ENCODE results near the gene ACOT2. TPM values are rescaled to one million over a fixed set of nuclear protein-coding genes. Genes with fewer than 3 reads are reported as not detected.
"Not testable (repeated sequence)": the region's sequence is repeated elsewhere in the genome, so short reads cannot be mapped to it uniquely, and the experiment has no call there.

ACOT2 gene, protein sequence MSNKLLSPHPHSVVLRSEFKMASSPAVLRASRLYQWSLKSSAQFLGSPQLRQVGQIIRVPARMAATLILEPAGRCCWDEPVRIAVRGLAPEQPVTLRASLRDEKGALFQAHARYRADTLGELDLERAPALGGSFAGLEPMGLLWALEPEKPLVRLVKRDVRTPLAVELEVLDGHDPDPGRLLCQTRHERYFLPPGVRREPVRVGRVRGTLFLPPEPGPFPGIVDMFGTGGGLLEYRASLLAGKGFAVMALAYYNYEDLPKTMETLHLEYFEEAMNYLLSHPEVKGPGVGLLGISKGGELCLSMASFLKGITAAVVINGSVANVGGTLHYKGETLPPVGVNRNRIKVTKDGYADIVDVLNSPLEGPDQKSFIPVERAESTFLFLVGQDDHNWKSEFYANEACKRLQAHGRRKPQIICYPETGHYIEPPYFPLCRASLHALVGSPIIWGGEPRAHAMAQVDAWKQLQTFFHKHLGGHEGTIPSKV
- 10 to 100 TPM; 23.6 to 61.9 TPM for total RNA-seq
- 10 to 100 TPM; 22.4 to 39.6 TPM for polyA plus RNA-seq
- long read RNA-seq, donor 1, transcript ACOT2-201 (3 exons, 1,774 nt), result major isoform, 14 of 26 reads
- long read RNA-seq, donor 1, partial matches to known transcripts, result 12 of 26 reads
- long read RNA-seq, donor 1, other reads (novel, unspliced or antisense), result 0 of 26 reads
- long read RNA-seq, donor 2, partial matches to known transcripts, result 0 of 3 reads
- long read RNA-seq, donor 2, other reads (novel, unspliced or antisense), result 0 of 3 reads
- long read RNA-seq, donor 3, transcript ACOT2-201 (3 exons, 1,774 nt), result major isoform, 9 of 14 reads
- long read RNA-seq, donor 3, partial matches to known transcripts, result 5 of 14 reads
- long read RNA-seq, donor 3, other reads (novel, unspliced or antisense), result 0 of 14 reads
- long read RNA-seq, donor 4, partial matches to known transcripts, result 7 of 11 reads
- long read RNA-seq, donor 4, other reads (novel, unspliced or antisense), result 0 of 11 reads
- long read RNA-seq, donor 5, transcript ACOT2-201 (3 exons, 1,774 nt), result major isoform, 14 of 19 reads
- long read RNA-seq, donor 5, partial matches to known transcripts, result 5 of 19 reads
- long read RNA-seq, donor 5, other reads (novel, unspliced or antisense), result 0 of 19 reads

DNA sequence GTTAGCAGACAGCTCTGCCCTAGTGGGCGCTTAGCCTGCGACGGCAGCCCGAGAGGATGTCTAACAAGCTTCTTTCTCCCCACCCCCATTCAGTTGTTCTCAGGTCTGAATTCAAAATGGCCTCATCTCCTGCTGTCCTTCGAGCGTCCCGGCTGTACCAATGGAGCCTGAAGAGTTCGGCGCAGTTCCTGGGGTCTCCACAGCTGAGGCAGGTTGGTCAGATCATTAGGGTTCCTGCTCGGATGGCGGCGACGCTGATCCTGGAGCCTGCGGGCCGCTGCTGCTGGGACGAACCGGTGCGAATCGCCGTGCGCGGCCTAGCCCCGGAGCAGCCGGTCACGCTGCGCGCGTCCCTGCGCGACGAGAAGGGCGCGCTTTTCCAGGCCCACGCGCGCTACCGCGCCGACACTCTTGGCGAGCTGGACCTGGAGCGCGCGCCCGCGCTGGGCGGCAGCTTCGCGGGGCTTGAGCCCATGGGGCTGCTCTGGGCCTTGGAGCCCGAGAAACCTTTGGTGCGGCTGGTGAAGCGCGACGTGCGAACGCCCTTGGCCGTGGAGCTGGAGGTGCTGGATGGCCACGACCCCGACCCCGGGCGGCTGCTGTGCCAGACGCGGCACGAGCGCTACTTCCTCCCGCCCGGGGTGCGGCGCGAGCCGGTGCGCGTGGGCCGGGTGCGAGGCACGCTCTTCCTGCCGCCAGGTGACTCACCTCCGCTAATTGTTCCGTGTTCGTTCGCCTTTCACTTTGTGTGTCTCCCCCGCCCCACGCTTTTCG is at the start of gene ACOT2:
ACOT2 (plus strand) TSS at position 29 of the 774 bp plus-strand sequence; CDS start at position 57, 28 bp downstream.
- H3K9me3 ChIP-seq (ENCODE audit: control insufficient read depth in 4 of 4, insufficient read depth in 3 of 4, low read length in 3 of 4); H3K36me3 ChIP-seq (ENCODE audit: control insufficient read depth in 4 of 4, insufficient read depth in 4 of 4, low read length in 4 of 4); H3K27me3 ChIP-seq (ENCODE audit: control insufficient read depth in 3 of 3, insufficient read depth in 3 of 3, low read length in 2 of 3): not testable (repeated sequence)
- WGBS, 2 donors, result 0 to 1% methylated on average over 37 to 81 of the region's 83 CpGs
- H3K4me3 ChIP-seq, result peak within 1 kb of the TSS; percentile 69
- peak within 1 kb of the TSS; percentile 96 to 100 for H3K27ac ChIP-seq (ENCODE audit: low read depth in 1 of 2, low read length in 1 of 2)
- H3K9ac ChIP-seq (ENCODE audit: insufficient read depth in 1 of 2, low read length in 2 of 2), result peak within 1 kb of the TSS; percentile 84 to 88
- H3K4me1 ChIP-seq (ENCODE audit: control insufficient read depth in 5 of 5, insufficient read depth in 5 of 5, low read length in 5 of 5), result peaks cover 6 to 16% (median 14%) of the 10 kb centered on the region in 5 donors
- ATAC-seq (ENCODE audit: insufficient read depth, low FRiP score) (peak; percentile 78), DNase-seq (peak; percentile 86 to 94 (median 92))

DNA sequence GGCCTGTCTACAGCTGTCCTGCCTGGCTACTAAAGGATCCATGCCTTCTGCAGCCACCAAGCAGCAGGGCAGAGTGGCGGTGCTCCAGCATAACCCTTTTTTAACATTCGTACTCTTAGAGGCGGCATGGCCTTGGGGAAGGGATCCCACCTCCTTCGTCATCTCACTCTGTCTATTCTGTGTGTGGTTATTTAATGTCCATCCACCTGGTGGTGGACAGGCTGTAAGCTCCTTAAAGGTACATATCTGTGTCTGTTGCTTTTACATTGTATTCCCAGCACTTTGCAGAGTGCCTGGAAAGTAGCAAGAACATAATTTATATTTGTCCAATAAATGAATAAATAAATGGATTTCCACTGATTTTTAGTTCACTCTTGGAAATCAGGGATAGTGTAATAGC is 47.8 kb upstream of the ACOT2 start:
- no peaks in the 10 kb centered on the region for H3K27me3 ChIP-seq (ENCODE audit: control insufficient read depth in 3 of 3, insufficient read depth in 3 of 3, low read length in 2 of 3)
- no peak overlapping the region for H3K4me3 ChIP-seq
- no peak for ATAC-seq (ENCODE audit: insufficient read depth, low FRiP score)
- H3K27ac ChIP-seq (ENCODE audit: low read depth in 1 of 2, low read length in 1 of 2), result no peak overlapping the region
- WGBS, 2 donors, result 96 to 98% methylated on average over 4 of the region's 4 CpGs
- peaks cover 0 to 5% (median 0%) of the 10 kb centered on the region in 5 donors for H3K4me1 ChIP-seq (ENCODE audit: control insufficient read depth in 5 of 5, insufficient read depth in 5 of 5, low read length in 5 of 5)
- H3K9me3 ChIP-seq (ENCODE audit: control insufficient read depth in 4 of 4, insufficient read depth in 3 of 4, low read length in 3 of 4), result no peaks in the 10 kb centered on the region
- no peak overlapping the region for H3K9ac ChIP-seq (ENCODE audit: insufficient read depth in 1 of 2, low read length in 2 of 2)
- no peak for DNase-seq
- H3K36me3 ChIP-seq (ENCODE audit: control insufficient read depth in 4 of 4, insufficient read depth in 4 of 4, low read length in 4 of 4), result no peaks in the 10 kb centered on the region
- TF ChIP-seq, protein P1, sequence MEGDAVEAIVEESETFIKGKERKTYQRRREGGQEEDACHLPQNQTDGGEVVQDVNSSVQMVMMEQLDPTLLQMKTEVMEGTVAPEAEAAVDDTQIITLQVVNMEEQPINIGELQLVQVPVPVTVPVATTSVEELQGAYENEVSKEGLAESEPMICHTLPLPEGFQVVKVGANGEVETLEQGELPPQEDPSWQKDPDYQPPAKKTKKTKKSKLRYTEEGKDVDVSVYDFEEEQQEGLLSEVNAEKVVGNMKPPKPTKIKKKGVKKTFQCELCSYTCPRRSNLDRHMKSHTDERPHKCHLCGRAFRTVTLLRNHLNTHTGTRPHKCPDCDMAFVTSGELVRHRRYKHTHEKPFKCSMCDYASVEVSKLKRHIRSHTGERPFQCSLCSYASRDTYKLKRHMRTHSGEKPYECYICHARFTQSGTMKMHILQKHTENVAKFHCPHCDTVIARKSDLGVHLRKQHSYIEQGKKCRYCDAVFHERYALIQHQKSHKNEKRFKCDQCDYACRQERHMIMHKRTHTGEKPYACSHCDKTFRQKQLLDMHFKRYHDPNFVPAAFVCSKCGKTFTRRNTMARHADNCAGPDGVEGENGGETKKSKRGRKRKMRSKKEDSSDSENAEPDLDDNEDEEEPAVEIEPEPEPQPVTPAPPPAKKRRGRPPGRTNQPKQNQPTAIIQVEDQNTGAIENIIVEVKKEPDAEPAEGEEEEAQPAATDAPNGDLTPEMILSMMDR (IDR thresholded peaks at IDR 0.05; ENCODE audit: control extremely low read depth, extremely low read depth), result no peak

DNA sequence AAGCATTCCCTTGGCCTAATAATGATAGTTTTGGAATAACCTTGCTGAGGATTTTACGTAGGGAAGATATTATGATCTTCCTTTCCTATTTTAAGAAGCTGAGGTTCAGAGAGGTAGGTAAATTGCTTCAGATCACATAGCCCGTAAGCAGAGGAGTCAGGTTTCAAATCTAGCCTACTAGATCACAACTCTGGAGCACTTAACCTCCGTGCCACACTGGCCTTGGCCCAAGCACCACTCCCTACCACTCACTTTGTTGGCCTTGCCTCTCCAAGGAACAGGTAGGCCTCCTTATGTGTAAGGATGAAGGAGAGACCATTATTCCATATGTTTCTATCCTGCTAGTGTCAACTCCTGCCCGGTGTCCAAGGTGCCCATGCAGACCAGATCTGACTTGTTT is 44.5 kb upstream of the ACOT2 start:
- TF ChIP-seq, protein P1 (IDR thresholded peaks at IDR 0.05; ENCODE audit: control extremely low read depth, extremely low read depth), result no peak
- H3K9ac ChIP-seq (ENCODE audit: insufficient read depth in 1 of 2, low read length in 2 of 2), result no peak overlapping the region
- no peaks in the 10 kb centered on the region for H3K9me3 ChIP-seq (ENCODE audit: control insufficient read depth in 4 of 4, insufficient read depth in 3 of 4, low read length in 3 of 4)
- no peaks in the 10 kb centered on the region for H3K27me3 ChIP-seq (ENCODE audit: control insufficient read depth in 3 of 3, insufficient read depth in 3 of 3, low read length in 2 of 3)
- peaks cover 0 to 10% (median 0%) of the 10 kb centered on the region in 5 donors for H3K4me1 ChIP-seq (ENCODE audit: control insufficient read depth in 5 of 5, insufficient read depth in 5 of 5, low read length in 5 of 5)
- DNase-seq (no peak), ATAC-seq (ENCODE audit: insufficient read depth, low FRiP score) (peak; percentile 61)
- WGBS, 2 donors, result 62 to 83% methylated on average over 4 of the region's 4 CpGs
- no peak overlapping the region for H3K27ac ChIP-seq (ENCODE audit: low read depth in 1 of 2, low read length in 1 of 2)
- H3K36me3 ChIP-seq (ENCODE audit: control insufficient read depth in 4 of 4, insufficient read depth in 4 of 4, low read length in 4 of 4), result no peaks in the 10 kb centered on the region
- no peak overlapping the region for H3K4me3 ChIP-seq

Measured in lung (tissue), 16 donors.